Body of pancreas (tissue), 4 donors: Measurements from ENCODE around the gene CDH2.

ENCODE experiments used
- CTCF ChIP-seq, 7 experiments: fragments of 450-650 bp in 4 of 7; fragments of 200-600 bp in 3 of 7; sonication (generic) in 3 of 7; IDR thresholded peaks; one replicate each; pipeline ENCODE4 v1.5.1; 2016 to 2019; ENCODE audit warnings: antibody characterized with exemption in 7 of 7
- POLR2A ChIP-seq, 3 donors: fragments of 450-650 bp; IDR thresholded peaks; one replicate each; pipeline ENCODE4 v1.6.1; 2016; ENCODE audit warnings: antibody characterized with exemption in 3 of 3, mild to moderate bottlenecking in 2 of 3

GRCh38 chr18:28113271-28114029 lies 63.5 kb downstream of the CDH2 start:
- TF ChIP-seq CTCF (IDR thresholded peaks at IDR 0.05) (no peak), POLR2A (IDR thresholded peaks at IDR 0.05) (no peak)
